GM10847 (cell line): ENCODE data around the gene RECQL5.

Experiments
- POLR2A ChIP-seq: IDR thresholded peaks from 2 replicates; pipeline ENCODE4 v1.6.1; 2011; ENCODE audit not compliant: insufficient read length; ENCODE audit errors: extremely low read depth

RECQL5 gene

DNA sequence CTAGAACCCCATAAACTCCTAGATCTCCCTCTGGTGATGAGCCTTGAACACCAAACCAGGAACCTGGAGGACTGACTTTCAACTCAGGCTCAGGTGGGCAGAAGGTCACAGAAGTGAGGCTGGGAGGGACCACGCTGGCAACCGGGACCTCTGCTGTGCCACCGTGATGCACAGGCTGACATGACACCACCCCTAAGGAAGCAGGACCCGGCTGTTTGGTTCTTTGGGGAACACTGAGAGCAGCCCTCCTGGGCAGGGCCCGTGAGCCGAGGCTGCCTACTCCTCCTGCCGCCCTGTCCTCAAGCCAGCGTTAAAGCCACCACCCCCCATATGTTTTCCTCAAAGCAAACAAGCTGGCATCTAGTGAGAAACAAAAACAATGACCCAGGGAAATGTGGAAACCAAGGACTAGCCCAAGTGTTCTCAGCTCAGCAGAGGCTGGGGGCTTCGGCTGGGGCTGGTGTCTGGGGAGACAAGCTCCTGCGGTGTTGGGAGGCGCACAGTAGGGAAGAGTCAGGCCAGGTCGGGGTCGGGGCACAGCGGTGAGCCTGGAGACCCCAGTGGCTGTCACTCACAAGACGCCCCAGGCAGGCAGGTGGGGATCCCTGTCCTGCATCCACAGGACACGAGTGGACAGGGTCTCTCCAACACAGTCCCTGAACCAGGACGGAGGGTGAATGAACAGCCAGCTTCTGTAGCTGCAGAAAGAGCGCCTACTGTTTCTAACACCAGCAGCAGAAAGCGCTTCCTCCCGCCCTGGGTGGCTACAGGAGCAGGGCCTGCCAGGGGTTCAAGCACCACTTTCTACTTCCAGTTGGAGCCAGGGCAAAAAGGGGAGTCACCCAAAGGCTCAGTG is 32.0 kb downstream of the RECQL5 start:
- no peak for TF ChIP-seq POLR2A

- no peak for TF ChIP-seq POLR2A
Observed at GRCh38 chr17:75634376-75634740, 32.6 kb downstream of the RECQL5 start.

- TF ChIP-seq POLR2A = no peak
Observed at GRCh38 chr17:75633486-75634375, 33.2 kb downstream of the RECQL5 start.

- TF ChIP-seq POLR2A = no peak
Observed at GRCh38 chr17:75632863-75633485, 34.0 kb downstream of the RECQL5 start, which contains the start of gene SMIM5. SMIM5 (plus strand) TSS chr17:75633434; CDS start chr17:75640202, 6,768 bp downstream.

DNA sequence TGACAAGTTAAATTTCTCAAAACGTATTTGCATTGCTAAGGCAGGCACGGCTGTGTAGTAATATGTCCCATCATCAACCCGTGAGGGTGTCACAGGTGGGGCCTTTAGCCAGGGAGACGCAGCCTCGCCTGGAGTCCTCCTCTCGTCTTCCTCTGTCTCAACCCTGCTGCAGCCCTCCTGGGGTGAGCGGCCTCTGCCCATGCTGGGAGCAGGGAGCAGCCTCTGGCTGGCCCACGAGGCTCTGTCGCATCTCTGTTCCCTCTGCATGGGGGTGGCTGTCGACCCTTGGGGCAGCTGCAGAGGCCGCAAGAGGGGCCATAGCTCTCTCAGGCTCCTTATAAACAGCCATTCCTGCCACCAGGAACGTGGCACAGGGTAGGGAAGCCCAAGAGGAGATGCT is 34.5 kb downstream of the RECQL5 start:
- no peak for TF ChIP-seq POLR2A

GRCh38 chr17:75631353-75631752 is 35.6 kb downstream of the RECQL5 start:
- no peak for TF ChIP-seq POLR2A

GRCh38 chr17:75630071-75630917 is 36.7 kb downstream of the RECQL5 start:
- TF ChIP-seq POLR2A = no peak

DNA sequence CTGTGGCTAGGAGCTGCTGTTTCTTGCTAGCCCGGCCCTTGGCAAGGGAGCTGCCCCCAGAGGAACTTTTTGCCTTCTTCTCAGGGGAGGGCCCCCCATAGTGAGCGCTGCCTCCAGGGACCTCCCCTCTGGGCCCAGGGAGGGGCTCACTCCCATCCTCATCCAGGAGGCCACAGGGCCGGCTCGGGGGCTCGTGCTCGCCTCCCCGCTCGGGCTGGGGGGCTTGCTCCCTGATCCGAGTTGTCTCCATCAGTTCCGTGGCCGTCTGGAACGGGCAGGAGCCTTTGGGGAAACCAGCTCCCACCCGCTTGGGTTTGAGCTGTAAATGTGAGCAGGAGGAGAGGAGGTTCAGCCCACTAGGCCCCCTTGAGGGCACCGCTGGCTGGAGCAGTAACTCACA is 37.8 kb downstream of the RECQL5 start:
- no peak for TF ChIP-seq POLR2A

DNA sequence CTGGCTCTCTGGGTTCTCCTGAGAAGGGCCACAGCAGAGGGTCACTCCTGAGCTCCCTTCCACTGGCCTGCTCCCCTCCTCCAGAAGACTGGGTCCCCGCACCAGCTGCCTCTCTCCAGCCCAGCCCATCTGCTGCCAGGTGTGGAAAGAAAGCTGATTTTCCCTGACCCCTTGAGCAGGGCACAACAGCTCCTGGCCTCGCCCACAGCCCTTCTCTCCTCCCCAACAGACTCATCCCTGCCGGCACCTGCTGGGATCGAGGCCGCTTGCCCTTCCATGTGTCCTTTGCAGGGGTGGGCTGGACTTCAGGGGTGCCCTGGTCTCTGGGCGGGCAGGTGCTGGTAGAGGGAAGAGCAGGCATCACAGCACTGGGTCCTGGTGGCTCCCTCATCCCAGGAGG is 38.5 kb downstream of the RECQL5 start:
- TF ChIP-seq POLR2A = no peak

DNA sequence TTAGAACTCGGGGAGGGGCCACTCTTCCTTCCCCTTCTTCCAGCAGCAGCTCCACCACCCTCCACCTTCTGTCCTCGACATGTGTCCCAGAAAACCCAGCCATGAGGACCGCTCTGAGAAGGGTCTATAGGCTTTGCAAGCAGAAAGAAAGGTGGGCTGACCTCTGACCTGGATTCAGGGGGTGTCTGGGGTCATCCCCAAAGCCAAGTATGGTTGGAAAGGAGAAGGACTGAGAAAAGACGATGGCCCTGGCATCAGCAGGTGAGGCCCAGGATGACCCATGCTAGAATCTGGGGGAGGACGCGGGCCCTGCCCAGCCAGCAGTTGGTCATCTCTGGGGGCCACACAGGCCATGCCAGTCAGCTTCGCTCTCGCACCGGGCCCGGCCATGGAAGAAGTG is 39.9 kb downstream of the RECQL5 start:
- TF ChIP-seq POLR2A = no peak

DNA sequence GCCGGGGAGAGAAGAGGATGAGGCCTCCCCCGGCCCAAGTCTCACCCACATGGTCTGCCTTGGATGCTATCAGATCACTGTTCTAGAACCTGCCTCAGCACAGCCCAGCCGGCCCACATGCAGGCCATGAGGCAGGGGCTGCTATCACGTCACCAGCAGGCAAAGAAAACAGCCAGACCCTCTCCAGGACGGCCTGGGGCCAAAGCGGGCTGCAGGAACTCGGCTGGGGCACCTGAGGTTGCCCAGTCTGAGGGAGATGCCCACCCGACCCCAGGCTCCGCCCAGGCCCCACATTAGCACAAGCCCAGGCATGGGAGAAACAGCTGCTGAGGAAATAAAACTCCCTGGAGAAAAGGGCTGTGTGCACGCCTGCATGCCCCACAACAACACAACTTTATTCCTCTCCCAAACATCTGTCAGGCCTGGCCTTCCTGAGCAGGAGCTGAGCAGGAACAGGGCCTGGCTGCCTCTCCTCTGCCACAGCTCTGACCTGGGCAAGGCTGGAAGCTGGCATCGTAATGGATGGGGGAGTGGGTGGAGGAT is 40.4 kb downstream of the RECQL5 start:
- TF ChIP-seq POLR2A = no peak

DNA sequence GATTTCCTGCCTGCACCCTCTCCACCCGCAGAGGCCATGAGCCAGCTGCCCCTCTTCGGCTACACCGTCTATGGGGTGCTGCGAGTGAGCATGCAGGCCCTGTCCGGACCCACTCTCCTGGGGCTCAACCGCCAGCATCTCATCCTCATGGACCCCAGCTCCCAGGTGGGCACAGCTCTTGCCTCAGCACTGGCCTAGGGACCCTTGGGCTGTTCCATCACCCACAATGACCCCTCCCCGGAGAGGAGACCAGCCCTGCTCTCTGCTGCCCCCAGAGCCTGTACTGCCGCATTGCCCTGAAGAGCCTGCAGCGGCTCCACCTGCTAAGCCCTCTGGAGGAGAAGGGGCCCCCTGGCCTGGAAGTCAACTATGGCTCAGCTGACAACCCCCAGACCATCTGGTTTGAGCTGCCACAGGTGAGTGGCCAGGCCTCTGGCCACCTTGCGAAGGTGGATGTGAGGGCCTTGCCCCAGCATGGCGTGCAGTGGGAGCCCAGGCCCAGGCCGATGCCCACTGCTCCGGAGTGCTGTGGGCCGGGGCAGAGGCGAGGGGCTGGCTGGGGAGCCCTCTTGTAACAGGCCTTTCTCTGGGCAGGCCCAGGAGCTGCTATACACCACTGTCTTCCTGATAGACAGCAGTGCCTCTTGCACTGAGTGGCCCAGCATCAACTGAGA is 41.0 kb downstream of the RECQL5 start:
- TF ChIP-seq POLR2A = no peak

DNA sequence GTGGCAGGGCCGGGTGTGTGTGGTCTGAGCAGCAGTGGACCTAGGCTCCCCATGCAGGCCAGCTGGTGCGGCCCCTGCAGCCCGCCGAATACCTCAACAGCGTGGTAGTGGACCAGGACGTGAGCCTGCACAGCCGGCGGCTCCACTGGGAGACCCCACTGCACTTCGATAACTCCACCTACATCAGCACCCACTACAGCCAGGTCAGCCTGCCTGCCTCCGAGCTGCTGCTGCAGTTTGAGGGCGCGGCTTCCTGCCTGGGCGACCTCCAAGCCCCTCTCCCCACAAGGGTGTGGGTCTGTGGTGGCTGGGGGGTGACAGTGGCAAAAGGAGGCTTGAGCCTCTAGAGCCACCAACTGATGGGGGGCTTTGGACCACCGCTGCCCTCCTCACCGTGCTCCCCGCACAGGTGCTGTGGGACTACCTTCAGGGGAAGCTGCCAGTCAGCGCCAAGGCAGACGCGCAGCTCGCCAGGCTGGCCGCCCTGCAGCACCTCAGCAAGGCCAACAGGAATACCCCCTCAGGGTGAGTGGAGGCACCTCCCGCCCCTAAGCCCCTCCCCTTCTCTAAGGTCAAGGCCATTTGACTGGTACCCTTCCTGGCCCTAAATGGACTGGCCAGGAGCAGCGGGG is 42.1 kb downstream of the RECQL5 start:
- no peak for TF ChIP-seq POLR2A
